Coronary artery (tissue), 2 donors: ENCODE results near the gene MEN1.

Experiments
- DNase-seq: peaks from one replicate; pipeline ENCODE4 v3.0.0-alpha.2; 2017; ENCODE audit warnings: low spot score
- H3K27ac ChIP-seq, 2 donors: fragments of 200-600 bp; sonication (generic); one replicate each; pipeline ENCODE4 v1.5.1; 2016 to 2019
- H3K4me3 ChIP-seq: fragments of 200-600 bp; sonication (generic); 2 replicates; pipeline ENCODE4 v1.5.1; 2016; ENCODE audit warnings: mild to moderate bottlenecking, moderate library complexity
- CTCF ChIP-seq: fragments of 200-600 bp; sonication (generic); IDR thresholded peaks from one replicate; pipeline ENCODE4 v1.5.1; 2019; ENCODE audit warnings: antibody characterized with exemption

MEN1 gene

GRCh38 chr11:64839335-64839734 is 29.0 kb upstream of the MEN1 start:
- no peak for TF ChIP-seq CTCF
- no peak overlapping the region for H3K4me3 ChIP-seq
- DNase-seq, result no peak

GRCh38 chr11:64838600-64839334 is 28.4 kb upstream of the MEN1 start:
- DNase-seq, result no peak
- TF ChIP-seq CTCF, result no peak
- H3K27ac ChIP-seq, result no peak overlapping the region
- H3K4me3 ChIP-seq, result no peak overlapping the region

More at GRCh38 chr11:64839335-64839734, 29.0 kb upstream of the MEN1 start:
- no peak overlapping the region for H3K27ac ChIP-seq

GRCh38 chr11:64837887-64838351 is 27.6 kb upstream of the MEN1 start:
- no peak for DNase-seq
- Histone ChIP-seq H3K27ac (no peak overlapping the region), H3K4me3 (no peak overlapping the region)
- no peak for TF ChIP-seq CTCF

- no peak for DNase-seq
- no peak overlapping the region for H3K27ac ChIP-seq
- TF ChIP-seq CTCF, result no peak
Measured at GRCh38 chr11:64836448-64837072, 26.2 kb upstream of the MEN1 start.

GRCh38 chr11:64835616-64836447 is 25.5 kb upstream of the MEN1 start:
- H3K4me3 ChIP-seq, result no peak overlapping the region
- no peak for TF ChIP-seq CTCF
- H3K27ac ChIP-seq, result no peak overlapping the region
- DNase-seq, result no peak

More at GRCh38 chr11:64836448-64837072, 26.2 kb upstream of the MEN1 start:
- no peak overlapping the region for H3K4me3 ChIP-seq

GRCh38 chr11:64834723-64835615 is 24.6 kb upstream of the MEN1 start:
- no peak for DNase-seq
- no peak overlapping the region for H3K27ac ChIP-seq
- TF ChIP-seq CTCF, result no peak
- no peak overlapping the region for H3K4me3 ChIP-seq
